GM11168 (cell line): ENCODE results near the gene MAPKAPK3.

Source experiments
- in situ Hi-C: fragments of 300-500 bp; cut with MboI; formaldehyde crosslinking; loops from one replicate; pipeline ENCODE4 v1.12.0; 2022; ENCODE audit warnings: low sequenced_read_pairs; ENCODE audit not compliant: unreplicated experiment

The MAPKAPK3 gene

DNA sequence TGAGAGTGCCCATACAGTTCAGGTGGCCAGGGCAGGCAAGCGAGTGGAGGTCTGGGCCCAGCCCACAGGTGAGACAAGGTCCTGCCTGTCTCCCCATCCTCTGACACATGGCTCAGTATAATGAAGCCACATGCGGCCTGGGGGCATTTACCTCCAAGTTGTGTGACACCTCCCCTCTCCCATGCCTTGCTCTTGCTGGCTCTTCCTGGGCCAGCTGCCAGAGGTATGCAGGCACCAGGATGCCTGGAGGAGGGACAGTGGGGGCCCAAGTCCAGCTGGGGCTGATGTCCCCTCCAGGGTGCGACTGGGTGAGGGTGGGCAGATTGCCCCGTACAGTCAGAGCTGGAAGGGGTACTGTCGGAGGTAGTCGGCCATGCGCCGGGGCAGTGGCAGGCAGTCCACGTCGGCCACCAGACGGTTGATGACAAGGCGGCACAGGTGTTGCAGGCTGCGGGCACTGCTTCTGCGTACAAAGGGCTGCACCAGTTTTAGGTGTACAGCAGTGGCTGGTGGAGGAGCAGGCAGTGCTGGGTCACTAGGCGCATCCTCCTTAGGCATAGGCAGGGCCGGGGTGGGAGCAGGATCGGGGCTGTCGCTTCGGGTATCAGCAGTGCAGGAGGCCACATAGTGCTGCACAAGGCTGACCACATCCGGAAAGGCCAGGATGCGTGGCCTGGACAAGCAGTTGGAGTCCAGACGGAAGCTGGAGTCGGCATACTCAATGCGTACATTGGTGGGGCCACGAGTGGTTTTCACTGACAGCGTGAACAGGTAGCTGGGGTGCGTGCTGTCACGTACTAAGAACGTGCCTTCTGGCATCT lies 9.5 kb upstream of the MAPKAPK3 start:
- in situ Hi-C loops = no loop called here

- in situ Hi-C loops = no loop called here
Measured at GRCh38 chr3:50608278-50608677, 8.7 kb upstream of the MAPKAPK3 start.

- in situ Hi-C loops = no loop called here
Measured at GRCh38 chr3:50609071-50609762, 7.7 kb upstream of the MAPKAPK3 start.

GRCh38 chr3:50609763-50610085 lies 7.2 kb upstream of the MAPKAPK3 start:
- in situ Hi-C loops = loop anchor here (5.0 kb wide), 1 partner anchor 32 kb away; no protein-coding TSS in a partner anchor

DNA sequence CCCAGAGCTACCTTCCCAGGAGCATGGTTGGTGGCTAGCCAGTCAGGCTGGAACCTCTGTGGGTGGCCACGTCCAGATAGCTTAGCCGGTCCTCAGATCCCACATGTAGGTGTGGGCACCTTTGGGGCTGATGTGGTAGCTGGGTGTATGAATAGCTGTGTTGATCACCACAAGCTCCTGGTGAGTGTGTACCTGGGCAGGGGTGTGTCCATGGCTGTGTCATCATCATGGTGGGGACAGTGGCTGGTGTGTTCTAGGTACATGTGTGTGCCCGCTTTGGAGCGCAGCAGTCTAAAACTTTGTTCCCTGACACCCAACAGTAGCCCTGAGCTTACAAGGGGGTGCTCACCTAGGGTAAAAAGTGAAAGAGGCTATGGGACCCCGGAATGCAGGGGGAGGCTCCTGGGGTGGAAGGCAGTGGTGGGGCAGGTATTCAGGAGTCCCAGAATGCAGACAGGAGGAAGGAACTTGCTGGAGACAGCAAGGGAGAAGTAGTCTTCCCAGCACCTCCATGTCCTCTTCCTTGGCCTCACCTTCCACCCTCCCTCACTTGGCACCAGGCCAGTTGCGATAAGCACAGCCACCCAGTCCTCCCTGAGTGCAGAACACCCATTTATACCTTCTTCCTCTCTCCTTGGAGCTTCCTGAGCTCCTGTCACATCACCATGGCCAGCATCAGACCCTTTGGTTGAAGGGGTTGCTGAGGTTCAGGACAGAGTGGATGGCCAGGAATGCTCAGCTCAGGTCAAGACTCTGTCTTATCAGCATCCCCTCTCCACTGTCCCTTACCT lies 6.6 kb upstream of the MAPKAPK3 start:
- in situ Hi-C loops = loop anchor here (5.0 kb wide), 1 partner anchor 33 kb away; no protein-coding TSS in a partner anchor

DNA sequence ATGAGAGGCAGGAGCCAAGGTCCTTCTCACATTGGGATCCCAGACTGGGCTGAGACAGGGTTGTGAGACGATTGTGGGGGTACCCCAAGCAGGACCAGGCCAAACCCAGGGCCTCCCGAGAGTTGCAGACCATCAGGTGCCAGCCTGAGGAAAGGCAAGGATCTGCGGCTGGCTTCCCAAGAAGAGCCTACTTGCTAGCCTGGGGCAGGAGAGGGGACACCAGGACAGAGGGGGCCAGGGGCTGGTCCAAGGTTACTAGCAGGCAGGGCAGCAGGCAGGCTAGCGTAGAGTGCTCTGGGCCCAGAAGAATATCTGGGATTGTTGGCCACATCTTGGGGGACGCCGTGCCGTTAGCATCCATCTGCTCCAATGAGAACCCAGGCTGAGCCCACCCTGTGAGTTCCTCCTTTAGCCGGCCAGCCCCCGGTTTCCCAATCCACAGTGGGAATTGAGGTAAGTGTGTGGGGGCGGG lies 5.9 kb upstream of the MAPKAPK3 start:
- in situ Hi-C loops = loop anchor here (5.0 kb wide), 1 partner anchor 34 kb away; no protein-coding TSS in a partner anchor

DNA sequence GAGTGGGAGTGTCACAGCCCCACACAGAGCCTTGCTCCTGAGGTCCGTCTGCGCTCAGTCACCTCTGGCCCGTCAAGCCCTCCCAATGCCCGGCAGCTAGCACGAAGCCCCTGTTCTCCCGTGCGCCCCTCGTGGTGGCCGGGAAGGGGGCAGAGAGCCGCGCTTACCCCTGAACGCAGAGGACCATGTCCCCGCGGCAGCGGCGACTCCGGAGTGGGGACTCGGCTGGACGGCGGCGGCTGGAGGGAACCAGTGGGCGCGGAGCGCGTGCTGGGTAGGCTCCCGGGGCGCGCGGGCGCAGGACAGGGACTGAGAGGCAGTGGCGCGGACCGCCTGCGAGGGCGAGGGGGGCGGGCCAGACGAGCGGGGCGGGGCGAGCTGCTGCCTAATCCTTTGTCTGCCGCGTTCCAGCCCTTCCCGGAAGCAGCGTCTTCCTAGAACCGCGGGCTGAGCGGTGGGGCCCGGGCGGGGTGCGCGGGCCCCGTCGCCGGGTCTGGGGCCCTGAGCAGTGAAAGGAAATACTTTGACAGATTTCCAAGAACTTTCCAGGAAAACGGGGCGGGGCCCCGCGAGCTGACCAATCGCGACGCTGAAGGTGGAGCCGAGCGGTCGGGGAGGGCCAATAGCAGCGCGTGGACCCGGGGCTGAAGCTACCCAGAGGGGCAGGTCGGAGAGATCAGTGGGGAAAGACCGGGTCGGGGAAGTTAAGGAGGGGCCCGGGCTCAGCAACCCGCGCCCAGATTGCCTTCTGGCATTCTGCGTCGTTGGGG lies 5.3 kb upstream of the MAPKAPK3 start, which contains the start of gene CISH:
Gene CISH (minus strand): TSS at position 311 of the 770 bp plus-strand sequence. CDS start 124 bp downstream, at position 187.
- in situ Hi-C loops = loop anchor here (5.0 kb wide), 1 partner anchor 34 kb away; no protein-coding TSS in a partner anchor

GRCh38 chr3:50612234-50612882 lies 4.6 kb upstream of the MAPKAPK3 start:
- in situ Hi-C loops = loop anchor here (5.0 kb wide), 1 partner anchor 35 kb away; no protein-coding TSS in a partner anchor

DNA sequence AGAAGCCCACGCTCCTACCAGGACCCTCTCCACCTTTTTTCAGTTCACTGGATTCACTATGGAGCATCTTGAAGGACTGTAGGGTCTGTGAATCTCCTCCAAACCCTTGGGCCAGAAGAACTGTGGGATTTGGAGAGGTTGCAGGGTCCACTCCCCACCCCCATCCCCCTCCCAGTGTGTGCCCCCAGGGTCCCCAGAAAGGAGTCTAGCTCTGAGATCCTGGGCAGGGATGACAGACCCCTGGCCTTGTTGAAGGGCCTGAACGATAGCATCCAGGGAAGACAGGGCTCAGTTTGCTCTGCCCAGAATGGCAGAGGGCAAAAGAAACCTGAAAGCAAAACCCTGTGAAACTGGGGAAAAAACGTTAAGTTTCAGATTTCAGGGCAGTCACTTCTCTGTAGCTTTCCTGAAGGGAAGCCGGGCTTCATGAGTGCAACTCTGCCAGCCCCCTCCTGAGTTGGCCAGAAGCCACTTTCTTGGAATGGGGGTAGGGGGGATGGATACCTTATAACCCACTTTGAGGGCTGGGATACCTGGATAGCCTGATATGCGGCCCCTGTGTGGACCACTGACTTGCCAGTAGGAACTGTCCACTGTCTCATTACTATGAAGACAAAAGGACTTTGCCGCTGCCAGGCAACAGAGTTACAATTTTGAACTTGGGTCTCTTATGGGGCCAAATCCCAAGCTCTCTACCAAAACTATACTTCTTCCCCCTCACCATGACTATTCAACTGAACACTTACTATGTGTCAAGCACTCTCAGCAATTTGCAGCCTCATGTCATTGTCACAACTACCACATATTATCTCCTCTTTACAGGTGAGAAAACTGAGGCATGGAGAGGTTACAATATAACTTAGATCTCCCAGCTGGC lies 3.7 kb upstream of the MAPKAPK3 start:
- in situ Hi-C loops = loop anchor here (5.0 kb wide), 1 partner anchor 36 kb away; no protein-coding TSS in a partner anchor

DNA sequence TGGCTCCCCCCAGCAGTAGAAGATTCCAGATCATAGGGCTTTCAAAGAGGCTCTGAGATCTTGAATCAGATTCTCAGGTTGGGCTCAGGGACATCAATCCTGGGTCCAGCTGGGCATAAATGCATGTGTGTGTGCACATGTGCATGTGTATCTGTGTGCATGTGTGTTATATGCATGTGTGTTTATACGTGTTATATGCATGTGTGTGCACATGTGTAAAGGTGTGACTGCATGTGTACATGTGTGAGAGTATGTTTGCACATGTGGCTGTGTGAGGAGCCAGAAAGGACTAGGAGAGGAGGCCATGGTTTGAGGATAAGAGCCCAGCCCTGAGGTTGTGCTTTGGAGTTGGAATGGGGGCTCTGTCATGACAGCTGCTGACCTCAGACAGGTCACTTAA lies 1.8 kb upstream of the MAPKAPK3 start:
- in situ Hi-C loops = no loop called here

- in situ Hi-C loops = no loop called here
Measured at GRCh38 chr3:50616003-50616769, 765 bp upstream of the MAPKAPK3 start.

GRCh38 chr3:50616770-50617095 lies 218 bp upstream of the MAPKAPK3 start:
- in situ Hi-C loops = no loop called here

GRCh38 chr3:50617911-50618481 lies 1.0 kb downstream of the MAPKAPK3 start:
- in situ Hi-C loops = no loop called here

DNA sequence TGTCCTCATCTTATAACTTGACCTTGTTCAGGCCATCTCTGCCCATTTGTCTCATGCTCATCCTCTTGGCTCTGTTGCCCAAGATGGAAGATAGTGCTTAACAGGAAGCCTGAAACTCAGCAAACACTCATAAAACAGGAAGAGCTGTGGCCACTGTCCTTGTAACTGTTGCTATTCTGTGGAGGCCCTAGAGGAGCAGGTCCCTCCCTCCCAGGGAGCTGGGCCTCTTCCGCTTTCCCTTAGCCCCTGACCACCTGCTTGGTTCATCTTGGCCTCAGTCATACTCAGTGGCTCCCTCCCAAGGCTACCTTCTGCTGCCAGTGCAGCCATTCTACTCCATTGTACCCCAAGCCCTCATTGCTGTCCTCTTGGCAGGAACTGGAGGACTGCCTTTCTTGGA lies 3.5 kb downstream of the MAPKAPK3 start:
- in situ Hi-C loops = loop anchor here (10.0 kb wide), 1 partner anchor 694 kb away; no protein-coding TSS in a partner anchor

GRCh38 chr3:50620820-50621219 lies 3.9 kb downstream of the MAPKAPK3 start:
- in situ Hi-C loops = loop anchor here (10.0 kb wide), 1 partner anchor 694 kb away; no protein-coding TSS in a partner anchor

GRCh38 chr3:50622881-50623280 lies 5.9 kb downstream of the MAPKAPK3 start:
- in situ Hi-C loops = loop anchor here (10.0 kb wide), 1 partner anchor 692 kb away; no protein-coding TSS in a partner anchor
